Measurements from ENCODE around the gene MRGPRD. TPM values are rescaled to one million over a fixed set of nuclear protein-coding genes. Genes with fewer than 3 reads are reported as not detected.

MRGPRD gene
- total and polyA plus RNA-seq, 8 donors, result 0.92 TPM; not detected in 7

DNA sequence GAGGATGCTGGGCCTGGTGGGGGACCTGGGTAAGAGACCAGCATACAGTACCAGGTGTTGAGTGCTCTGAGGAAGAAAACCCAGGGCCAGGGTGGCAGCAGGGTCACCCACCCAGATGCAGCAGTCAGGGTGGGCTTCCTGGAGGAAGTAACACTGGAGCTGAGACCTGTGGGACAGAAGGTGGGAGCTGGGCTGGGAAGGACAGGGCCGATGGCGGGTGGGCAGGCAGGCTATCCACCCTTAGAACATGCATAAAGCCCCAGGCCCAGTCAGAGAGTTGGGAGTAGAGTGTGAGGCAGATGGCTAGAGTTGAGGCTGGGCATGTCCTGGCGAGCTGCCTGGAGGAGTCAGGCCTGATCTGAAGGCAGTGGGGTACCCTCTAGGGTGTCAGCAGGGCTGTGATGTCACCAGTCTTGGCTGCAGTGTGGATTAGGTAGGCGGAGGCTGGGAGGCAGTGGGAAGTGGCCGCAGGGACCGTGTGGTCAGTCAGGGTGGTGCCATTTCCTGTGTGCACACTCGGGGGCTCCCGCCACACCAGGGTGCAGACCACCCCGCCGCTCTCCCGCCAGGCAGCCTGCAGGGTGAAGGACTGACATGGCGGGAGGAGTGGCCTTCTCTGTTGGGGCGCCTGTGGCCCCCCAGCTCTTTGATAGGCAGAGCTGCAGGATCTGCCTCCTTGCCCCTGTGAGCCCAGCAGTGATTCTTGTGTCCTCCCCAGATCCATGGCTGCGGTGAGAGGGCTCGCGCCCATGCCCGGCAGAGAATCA, 41.8 kb downstream of the MRGPRD start:
- H3K4me1 ChIP-seq, result peaks cover 0 to 28% (median 11%) of the 10 kb centered on the region in 4 donors
- intact Hi-C loops (cut with DNase I; ENCODE audit: low total_unique reads), result no loop called here
- WGBS, 5 donors, result 72 to 100% (median 89%) methylated on average over 8 to 17 of the region's 17 CpGs
- peaks cover 54 to 71% (median 69%) of the 10 kb centered on the region in 4 donors for H3K36me3 ChIP-seq
- no peak overlapping the region for H3K4me3 ChIP-seq
- peak overlapping the region in 2 of 5 donors; percentile 3 to 91 for H3K27ac ChIP-seq
- no peaks in the 10 kb centered on the region for H3K9me3 ChIP-seq
- DNase-seq, result no peak
- TF ChIP-seq POLR2AphosphoS5 (IDR thresholded peaks at IDR 0.05) (no peak), CTCF (IDR thresholded peaks at IDR 0.05) (no peak), POLR2A (IDR thresholded peaks at IDR 0.05) (no peak), EP300 (IDR thresholded peaks at IDR 0.05) (no peak)
- H3K27me3 ChIP-seq, result no peaks in the 10 kb centered on the region

DNA sequence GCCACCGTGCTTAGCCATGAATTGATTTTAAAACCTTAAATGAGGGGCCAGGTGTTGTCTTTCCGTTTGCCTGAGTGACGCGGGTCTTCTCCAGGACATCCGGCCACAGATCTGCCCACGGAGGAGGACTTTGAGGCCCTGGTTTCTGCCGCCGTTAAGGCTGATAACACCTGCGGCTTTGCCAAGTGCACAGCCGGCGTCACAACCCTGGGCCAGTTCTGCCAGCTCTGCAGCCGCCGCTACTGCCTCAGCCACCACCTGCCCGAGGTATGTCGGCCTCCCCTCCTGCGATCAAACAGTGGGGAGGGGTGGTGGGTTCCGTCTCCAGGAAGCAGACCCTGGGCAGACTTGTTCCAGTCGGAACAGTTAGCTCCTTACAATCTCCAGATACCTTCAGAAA, 42.7 kb downstream of the MRGPRD start:
- Histone ChIP-seq H3K4me3 (no peak overlapping the region), H3K27ac (no peak overlapping the region), H3K4me1 (peaks cover 0 to 20% (median 8%) of the 10 kb centered on the region in 4 donors), H3K9me3 (no peaks in the 10 kb centered on the region), H3K36me3 (peaks cover 54 to 80% (median 78%) of the 10 kb centered on the region in 4 donors), H3K27me3 (no peaks in the 10 kb centered on the region)
- 86 to 94% (median 91%) methylated on average over 18 of the region's 18 CpGs for WGBS, 5 donors
- intact Hi-C loops (cut with DNase I; ENCODE audit: low total_unique reads), result no loop called here
- no peak for TF ChIP-seq POLR2A (IDR thresholded peaks at IDR 0.05)
- TF ChIP-seq CTCF (IDR thresholded peaks at IDR 0.05), result no peak
- no peak for TF ChIP-seq EP300 (IDR thresholded peaks at IDR 0.05)
- TF ChIP-seq POLR2AphosphoS5 (IDR thresholded peaks at IDR 0.05), result no peak
- DNase-seq, result no peak

DNA sequence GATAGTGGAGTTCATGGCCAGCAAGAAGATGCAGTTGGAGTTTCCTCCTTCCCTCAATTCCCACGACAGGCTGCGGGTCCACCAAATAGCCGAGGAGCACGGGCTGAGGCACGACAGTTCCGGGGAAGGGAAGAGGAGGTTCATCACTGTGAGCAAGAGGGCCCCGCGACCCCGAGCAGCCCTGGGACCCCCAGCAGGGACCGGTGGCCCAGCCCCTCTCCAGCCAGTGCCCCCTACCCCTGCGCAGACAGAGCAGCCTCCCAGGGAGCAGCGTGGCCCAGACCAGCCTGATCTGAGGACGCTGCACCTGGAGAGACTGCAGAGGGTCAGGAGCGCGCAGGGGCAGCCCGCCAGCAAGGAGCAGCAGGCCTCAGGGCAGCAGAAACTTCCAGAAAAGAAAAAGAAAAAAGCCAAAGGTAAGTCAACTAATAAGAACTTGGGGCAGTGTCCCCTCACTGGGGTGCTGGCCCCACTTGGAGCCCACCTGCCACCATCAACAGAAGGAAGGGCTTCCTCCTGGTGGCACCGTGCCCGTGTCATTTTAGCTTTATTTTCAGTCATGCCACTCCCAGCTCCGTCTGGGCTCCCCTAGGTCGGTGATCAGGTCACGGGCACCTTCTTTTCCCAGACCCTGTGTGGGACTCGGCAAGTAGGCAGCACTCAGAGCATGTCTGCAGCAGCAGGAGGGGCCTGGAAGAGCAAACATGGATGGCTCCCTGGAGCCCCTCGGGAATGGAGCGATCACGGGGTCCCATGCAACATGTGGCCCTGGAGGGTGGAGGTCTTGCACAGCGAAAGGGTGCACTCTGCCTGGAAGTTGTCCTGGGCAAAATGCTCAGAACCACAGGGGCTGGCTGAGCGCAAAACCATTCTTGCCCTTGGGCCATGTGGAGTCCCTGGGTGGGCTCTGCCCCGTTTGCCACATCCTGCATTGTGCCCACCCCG, 43.8 kb downstream of the MRGPRD start:
- 91 to 95% (median 93%) methylated on average over 23 to 29 of the region's 29 CpGs for WGBS, 5 donors
- peaks cover 54 to 90% (median 88%) of the 10 kb centered on the region in 4 donors for H3K36me3 ChIP-seq
- H3K27ac ChIP-seq, result no peak overlapping the region
- H3K27me3 ChIP-seq, result no peaks in the 10 kb centered on the region
- H3K9me3 ChIP-seq, result no peaks in the 10 kb centered on the region
- intact Hi-C loops (cut with DNase I; ENCODE audit: low total_unique reads), result no loop called here
- TF ChIP-seq POLR2A (IDR thresholded peaks at IDR 0.05) (no peak), POLR2AphosphoS5 (IDR thresholded peaks at IDR 0.05) (no peak), CTCF (IDR thresholded peaks at IDR 0.05) (no peak), EP300 (IDR thresholded peaks at IDR 0.05) (no peak)
- DNase-seq, result no peak
- H3K4me1 ChIP-seq, result peaks cover 0 to 11% (median 2%) of the 10 kb centered on the region in 4 donors
- H3K4me3 ChIP-seq, result no peak overlapping the region

- intact Hi-C loops (cut with DNase I; ENCODE audit: low total_unique reads), result no loop called here
- Histone ChIP-seq H3K27me3 (no peaks in the 10 kb centered on the region), H3K9me3 (no peaks in the 10 kb centered on the region), H3K4me3 (no peak overlapping the region), H3K27ac (no peak overlapping the region), H3K36me3 (peaks cover 54 to 97% (median 94%) of the 10 kb centered on the region in 4 donors), H3K4me1 (peaks cover 0 to 11% (median 0%) of the 10 kb centered on the region in 4 donors)
- no peak for DNase-seq
- no peak for TF ChIP-seq POLR2AphosphoS5 (IDR thresholded peaks at IDR 0.05)
- TF ChIP-seq EP300 (IDR thresholded peaks at IDR 0.05), result no peak
- TF ChIP-seq POLR2A (IDR thresholded peaks at IDR 0.05), result no peak
- TF ChIP-seq CTCF (IDR thresholded peaks at IDR 0.05), result no peak
- WGBS, 5 donors, result 88 to 98% (median 97%) methylated on average over 8 to 10 of the region's 10 CpGs
Measured at GRCh38 chr11:68936358-68936636, 44.5 kb downstream of the MRGPRD start.

Measured in stomach (tissue), 9 donors.